PC-3 (cell line): Measurements from ENCODE around the gene CCNY. TPM values are rescaled to one million over a fixed set of nuclear protein-coding genes. Genes with fewer than 3 reads are reported as not detected.

Experiments
- ATAC-seq: fragments of 200-7000 bp; cut with Tn5 transposase; 2 replicates; pipeline ENCODE4 v1.9.1; 2020; ENCODE audit warnings: mild to moderate bottlenecking, moderate library complexity
- BruUV-seq: library from RNA; stranded (reverse); fragments of 400-500 nt; replicated peaks from 2 replicates; lab custom pipeline; 2021; lab: Mats Ljungman, UMichigan
- CTCF ChIA-PET: fragments of 300-600 bp; sonication (Branson Sonifier 250); formaldehyde crosslinking; loops from one replicate; lab custom pipeline; 2022; ENCODE audit warnings: antibody characterized with exemption; lab: Charles Lee
- POLR2A ChIA-PET: fragments of 300-600 bp; sonication (Branson Sonifier 250); formaldehyde crosslinking; loops from one replicate; lab custom pipeline; 2022; ENCODE audit warnings: antibody characterized with exemption; ENCODE audit not compliant: unreplicated experiment; lab: Charles Lee
- DNase-seq: peaks from one replicate; pipeline ENCODE4 v3.0.0-alpha.2; 2015
- H2AFZ ChIP-seq: fragments of 300-600 bp; sonication (generic); 2 replicates; pipeline ENCODE4 v1.6.0; 2016; ENCODE audit warnings: antibody characterized with exemption, low read length
- H3F3A ChIP-seq: fragments of 300-600 bp; sonication (generic); one replicate; pipeline ENCODE4 v1.6.0; 2017; ENCODE audit warnings: antibody characterized with exemption, low read length, control low read depth, mild to moderate bottlenecking; ENCODE audit not compliant: unreplicated experiment
- H3K27ac ChIP-seq: fragments of 300-600 bp; sonication (generic); 2 replicates; pipeline ENCODE4 v1.5.1; 2016; ENCODE audit warnings: mild to moderate bottlenecking, low read length
- H3K27me3 ChIP-seq: fragments of 300-600 bp; sonication (generic); 2 replicates; pipeline ENCODE4 v1.6.1; 2016; ENCODE audit warnings: low read length, mixed read lengths
- H3K36me3 ChIP-seq: fragments of 300-600 bp; sonication (generic); 2 replicates; pipeline ENCODE4 v1.6.1; 2016; ENCODE audit warnings: low read depth, mixed run types, low read length, mixed read lengths
- H3K4me1 ChIP-seq: fragments of 300-600 bp; sonication (generic); 2 replicates; pipeline ENCODE4 v1.5.1; 2016; ENCODE audit warnings: low read length; ENCODE audit not compliant: insufficient read depth
- H3K4me2 ChIP-seq: fragments of 300-600 bp; sonication (generic); 2 replicates; pipeline ENCODE4 v1.6.0; 2016; ENCODE audit warnings: low read length
- H3K4me3 ChIP-seq: fragments of 300-600 bp; sonication (generic); 2 replicates; pipeline ENCODE4 v1.5.1; 2016; ENCODE audit warnings: mild to moderate bottlenecking, low read length, mixed read lengths
- H3K79me2 ChIP-seq: fragments of 300-600 bp; sonication (generic); 2 replicates; pipeline ENCODE4 v1.6.1; 2017; ENCODE audit warnings: low read length, mixed read lengths
- H3K9ac ChIP-seq: fragments of 300-600 bp; sonication (generic); 2 replicates; pipeline ENCODE4 v1.6.0; 2016; ENCODE audit warnings: mild to moderate bottlenecking, low read length
- H3K9me2 ChIP-seq: fragments of 300-600 bp; sonication (generic); replicated peaks from 2 replicates; pipeline ENCODE4 v1.6.1; 2016; ENCODE audit warnings: mixed run types, low read length, mixed read lengths
- H3K9me3 ChIP-seq: fragments of 300-600 bp; sonication (generic); 2 replicates; pipeline ENCODE4 v1.6.1; 2016; ENCODE audit warnings: low read length, mixed read lengths
- H4K20me1 ChIP-seq: fragments of 300-600 bp; sonication (generic); 2 replicates; pipeline ENCODE4 v1.6.1; 2016; ENCODE audit warnings: low read length, mixed read lengths
- EZH2 ChIP-seq: fragments of 300-600 bp; sonication (generic); IDR thresholded peaks from one replicate; pipeline ENCODE4 v1.6.1; 2017; ENCODE audit warnings: antibody characterized with exemption, mild to moderate bottlenecking, low read length; ENCODE audit not compliant: unreplicated experiment
- EZH2phosphoT487 ChIP-seq: fragments of 300-600 bp; sonication (generic); IDR thresholded peaks from 2 replicates; pipeline ENCODE4 v1.6.1; 2018; ENCODE audit warnings: mild to moderate bottlenecking, antibody characterized with exemption, low read length, borderline replicate concordance
- intact Hi-C: fragments of 100-400 bp; cut with micrococcal nuclease; formaldehyde crosslinking; loops from 2 replicates; pipeline ENCODE4 v1.9.0; 2023
- total RNA-seq: library from RNA; depleted of rRNA; stranded (reverse); fragments of >200 nt; gene quantifications from 2 replicates; pipeline ENCODE4 v1.2.3, GENCODE V29; 2014
- TF ChIP-seq, protein P1 (sequence below): fragments of 300-600 bp; sonication (generic); conservative IDR thresholded peaks from 2 replicates; pipeline ENCODE4 v1.5.1; 2017; ENCODE audit warnings: antibody characterized with exemption, low read depth, mild to moderate bottlenecking, low read length

CCNY gene
- total RNA-seq, 1 experiment from 2014 or later = 146 TPM

GRCh38 chr10:35390161-35390840, 54.0 kb downstream of the CCNY start:
- H3K79me2 ChIP-seq = peaks cover 99% of the 10 kb centered on the region

GRCh38 chr10:35390843-35391152, 54.5 kb downstream of the CCNY start:
- Histone ChIP-seq H3K4me3 (no peak overlapping the region), H3K4me1 (peaks cover 27% of the 10 kb centered on the region), H3K9me3 (peaks cover 21% of the 10 kb centered on the region), H3K9ac (no peak overlapping the region), H3K4me2 (no peak overlapping the region), H3K79me2 (peaks cover 99% of the 10 kb centered on the region), H3K36me3 (peaks cover 24% of the 10 kb centered on the region), H4K20me1 (peaks cover 35% of the 10 kb centered on the region), H2AFZ (no peak overlapping the region), H3K27ac (no peak overlapping the region), H3F3A (peaks cover 8% of the 10 kb centered on the region), H3K9me2 (no peaks in the 10 kb centered on the region), H3K27me3 (no peaks in the 10 kb centered on the region)
- ChIA-PET CTCF (no interaction called here), POLR2A (no interaction called here)
- intact Hi-C loops = no loop called here
- DNase-seq (no peak), ATAC-seq (no peak)
- no TSS peak for BruUV-seq
- no peak for TF ChIP-seq EZH2
- TF ChIP-seq EZH2phosphoT487 = no peak
- TF ChIP-seq, protein P1, sequence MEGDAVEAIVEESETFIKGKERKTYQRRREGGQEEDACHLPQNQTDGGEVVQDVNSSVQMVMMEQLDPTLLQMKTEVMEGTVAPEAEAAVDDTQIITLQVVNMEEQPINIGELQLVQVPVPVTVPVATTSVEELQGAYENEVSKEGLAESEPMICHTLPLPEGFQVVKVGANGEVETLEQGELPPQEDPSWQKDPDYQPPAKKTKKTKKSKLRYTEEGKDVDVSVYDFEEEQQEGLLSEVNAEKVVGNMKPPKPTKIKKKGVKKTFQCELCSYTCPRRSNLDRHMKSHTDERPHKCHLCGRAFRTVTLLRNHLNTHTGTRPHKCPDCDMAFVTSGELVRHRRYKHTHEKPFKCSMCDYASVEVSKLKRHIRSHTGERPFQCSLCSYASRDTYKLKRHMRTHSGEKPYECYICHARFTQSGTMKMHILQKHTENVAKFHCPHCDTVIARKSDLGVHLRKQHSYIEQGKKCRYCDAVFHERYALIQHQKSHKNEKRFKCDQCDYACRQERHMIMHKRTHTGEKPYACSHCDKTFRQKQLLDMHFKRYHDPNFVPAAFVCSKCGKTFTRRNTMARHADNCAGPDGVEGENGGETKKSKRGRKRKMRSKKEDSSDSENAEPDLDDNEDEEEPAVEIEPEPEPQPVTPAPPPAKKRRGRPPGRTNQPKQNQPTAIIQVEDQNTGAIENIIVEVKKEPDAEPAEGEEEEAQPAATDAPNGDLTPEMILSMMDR = no peak

More at GRCh38 chr10:35390161-35390840, 54.0 kb downstream of the CCNY start:
- H3K36me3 ChIP-seq = peaks cover 24% of the 10 kb centered on the region
- no peak overlapping the region for H3K4me3 ChIP-seq
- H3K4me1 ChIP-seq = peaks cover 27% of the 10 kb centered on the region
- no peak for DNase-seq
- H3K9me3 ChIP-seq = peaks cover 21% of the 10 kb centered on the region
- peaks cover 30% of the 10 kb centered on the region for H4K20me1 ChIP-seq
- H2AFZ ChIP-seq = no peak overlapping the region
- CTCF ChIA-PET = no interaction called here
- no peak for ATAC-seq
- no peak overlapping the region for H3K27ac ChIP-seq
- intact Hi-C loops = no loop called here
- H3K9me2 ChIP-seq = no peaks in the 10 kb centered on the region
- POLR2A ChIA-PET = no interaction called here
- H3K4me2 ChIP-seq = no peak overlapping the region
- no peak overlapping the region for H3K9ac ChIP-seq
- TF ChIP-seq EZH2 (no peak), EZH2phosphoT487 (no peak)
- TF ChIP-seq, protein P1 = no peak
- peaks cover 8% of the 10 kb centered on the region for H3F3A ChIP-seq
- H3K27me3 ChIP-seq = no peaks in the 10 kb centered on the region
- no TSS peak for BruUV-seq

- H3F3A ChIP-seq = peaks cover 8% of the 10 kb centered on the region
- no peak overlapping the region for H3K9ac ChIP-seq
- DNase-seq = no peak
- ChIA-PET POLR2A (no interaction called here), CTCF (no interaction called here)
- no peak overlapping the region for H3K27ac ChIP-seq
- H2AFZ ChIP-seq = no peak overlapping the region
- no peak overlapping the region for H3K4me2 ChIP-seq
- peaks cover 24% of the 10 kb centered on the region for H3K4me1 ChIP-seq
- H4K20me1 ChIP-seq = peaks cover 40% of the 10 kb centered on the region
- no peak for TF ChIP-seq EZH2
- TF ChIP-seq, protein P1 = no peak
- no peak for TF ChIP-seq EZH2phosphoT487
- peaks cover 21% of the 10 kb centered on the region for H3K9me3 ChIP-seq
- no peaks in the 10 kb centered on the region for H3K27me3 ChIP-seq
- no peaks in the 10 kb centered on the region for H3K9me2 ChIP-seq
- intact Hi-C loops = no loop called here
- no TSS peak for BruUV-seq
- peaks cover 99% of the 10 kb centered on the region for H3K79me2 ChIP-seq
- no peak overlapping the region for H3K4me3 ChIP-seq
- no peak for ATAC-seq
- H3K36me3 ChIP-seq = peaks cover 24% of the 10 kb centered on the region
These were observed 55.0 kb downstream of the CCNY start for GRCh38 chr10:35391153-35391953.
